ENCODE data around the gene ARHGAP25. TPM values are rescaled to one million over a fixed set of nuclear protein-coding genes. Genes with fewer than 3 reads are reported as not detected.

ARHGAP25 gene
- total and polyA plus RNA-seq, 9 donors = 2.6 to 4.2 (median 3.1) TPM

- Histone ChIP-seq H3K4me3 (ENCODE audit: low read length) (no peak overlapping the region), H3K9me3 (replicated peaks; ENCODE audit: control insufficient read depth, low read depth, low read length) (no peaks in the 10 kb centered on the region), H3K4me1 (ENCODE audit: control insufficient read depth, insufficient read depth, low read length) (peaks cover 28% of the 10 kb centered on the region), H3K27ac (ENCODE audit: low read length) (no peak overlapping the region), H3K27me3 (ENCODE audit: control insufficient read depth, insufficient read depth, low read length) (no peaks in the 10 kb centered on the region), H3K36me3 (ENCODE audit: control insufficient read depth, insufficient read depth, low read length) (peaks cover 5% of the 10 kb centered on the region)
- no peak for DNase-seq
- WGBS (ENCODE audit: insufficient coverage) = 86% methylated on average over 5 of the region's 5 CpGs
Observed at GRCh38 chr2:68825866-68826265, 91.3 kb downstream of the ARHGAP25 start.

DNA sequence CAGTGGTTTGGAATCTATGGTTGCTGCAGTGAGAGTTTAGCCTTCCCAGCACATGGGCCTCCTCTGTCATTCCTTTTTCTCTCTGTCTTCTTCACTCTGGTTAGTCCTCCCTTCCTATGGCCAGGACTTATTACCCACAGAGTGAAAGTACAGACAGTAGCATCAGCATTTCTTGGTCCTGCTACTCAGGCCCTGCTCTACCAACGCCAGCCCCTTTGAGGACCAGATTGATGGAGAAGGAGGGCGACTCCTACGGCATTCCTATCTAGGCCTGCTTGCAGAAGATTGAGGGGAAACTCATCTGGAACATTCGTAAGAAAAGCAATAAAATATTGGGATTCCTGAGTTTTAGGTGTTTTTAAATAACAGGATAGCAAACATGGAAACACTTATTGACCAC is 93.1 kb downstream of the ARHGAP25 start:
- WGBS (ENCODE audit: insufficient coverage) = 94% methylated on average over 3 of the region's 4 CpGs
- peaks cover 2% of the 10 kb centered on the region for H3K36me3 ChIP-seq (ENCODE audit: control insufficient read depth, insufficient read depth, low read length)
- no peaks in the 10 kb centered on the region for H3K9me3 ChIP-seq (replicated peaks; ENCODE audit: control insufficient read depth, low read depth, low read length)
- no peak for DNase-seq
- H3K4me3 ChIP-seq (ENCODE audit: low read length) = no peak overlapping the region
- peaks cover 42% of the 10 kb centered on the region for H3K4me1 ChIP-seq (ENCODE audit: control insufficient read depth, insufficient read depth, low read length)
- H3K27ac ChIP-seq (ENCODE audit: low read length) = no peak overlapping the region
- no peaks in the 10 kb centered on the region for H3K27me3 ChIP-seq (ENCODE audit: control insufficient read depth, insufficient read depth, low read length)

- Histone ChIP-seq H3K4me1 (ENCODE audit: control insufficient read depth, insufficient read depth, low read length) (peaks cover 42% of the 10 kb centered on the region), H3K27ac (ENCODE audit: low read length) (peak overlapping the region; percentile 91), H3K36me3 (ENCODE audit: control insufficient read depth, insufficient read depth, low read length) (no peaks in the 10 kb centered on the region), H3K27me3 (ENCODE audit: control insufficient read depth, insufficient read depth, low read length) (no peaks in the 10 kb centered on the region), H3K9me3 (replicated peaks; ENCODE audit: control insufficient read depth, low read depth, low read length) (no peaks in the 10 kb centered on the region), H3K4me3 (ENCODE audit: low read length) (peak overlapping the region; percentile 26)
- DNase-seq = peak; percentile 96
- 3% methylated on average over 5 of the region's 10 CpGs for WGBS (ENCODE audit: insufficient coverage)
Observed at GRCh38 chr2:68828887-68829708, 94.5 kb downstream of the ARHGAP25 start.

DNA sequence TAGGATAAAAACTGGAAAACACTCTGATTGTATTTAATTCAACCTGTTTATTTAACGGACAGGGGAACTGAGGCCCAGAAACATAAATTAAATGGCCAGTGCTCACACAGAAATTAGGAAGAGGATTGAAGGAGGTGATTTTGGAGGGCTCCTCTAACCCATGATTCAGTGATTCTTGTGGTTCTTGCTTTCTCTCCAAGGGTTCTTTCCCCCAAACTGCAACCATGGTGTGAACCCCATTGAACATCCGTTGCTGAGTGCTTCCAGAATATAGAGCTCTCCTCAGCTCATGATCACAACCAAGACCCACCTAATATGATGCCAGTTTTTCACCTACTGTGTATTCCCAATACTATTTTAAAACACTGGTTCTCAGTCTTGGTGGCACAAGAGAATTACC is 95.1 kb downstream of the ARHGAP25 start:
- no peak overlapping the region for H3K4me3 ChIP-seq (ENCODE audit: low read length)
- H3K27me3 ChIP-seq (ENCODE audit: control insufficient read depth, insufficient read depth, low read length) = no peaks in the 10 kb centered on the region
- H3K4me1 ChIP-seq (ENCODE audit: control insufficient read depth, insufficient read depth, low read length) = peaks cover 41% of the 10 kb centered on the region
- no peaks in the 10 kb centered on the region for H3K36me3 ChIP-seq (ENCODE audit: control insufficient read depth, insufficient read depth, low read length)
- H3K9me3 ChIP-seq (replicated peaks; ENCODE audit: control insufficient read depth, low read depth, low read length) = no peaks in the 10 kb centered on the region
- H3K27ac ChIP-seq (ENCODE audit: low read length) = peak overlapping the region; percentile 91
- WGBS (ENCODE audit: insufficient coverage) = 38% methylated on average over 1 of the region's 2 CpGs
- no peak for DNase-seq

DNA sequence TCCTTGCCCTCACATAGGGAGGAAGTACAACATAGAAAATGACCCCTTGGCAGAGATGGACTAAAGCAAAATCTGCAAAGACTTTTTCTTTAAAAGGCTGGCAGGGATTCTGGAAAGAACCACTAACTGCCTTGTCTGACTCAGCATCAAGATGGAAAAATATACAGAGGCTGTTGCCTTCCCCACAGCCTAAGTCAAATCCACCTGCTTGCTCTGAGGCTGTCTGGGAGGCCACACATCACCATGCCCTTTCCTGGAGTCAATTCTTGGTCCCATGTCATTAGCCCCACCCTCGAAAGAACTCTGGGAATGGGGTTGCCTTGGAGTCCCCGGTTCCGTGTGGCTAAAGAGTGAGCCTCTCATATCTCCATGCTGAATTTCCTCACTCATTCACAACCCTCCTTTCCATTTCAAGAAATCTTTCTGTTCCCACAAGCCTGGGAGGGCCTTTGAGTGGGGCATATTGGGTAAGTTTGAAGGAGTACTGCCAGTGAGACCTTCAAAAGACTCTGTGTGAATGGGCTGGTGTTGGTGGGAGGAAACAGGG is 97.1 kb downstream of the ARHGAP25 start:
- H3K4me3 ChIP-seq (ENCODE audit: low read length) = no peak overlapping the region
- H3K27ac ChIP-seq (ENCODE audit: low read length) = peak overlapping the region; percentile 84
- H3K36me3 ChIP-seq (ENCODE audit: control insufficient read depth, insufficient read depth, low read length) = no peaks in the 10 kb centered on the region
- 80% methylated on average over 3 of the region's 3 CpGs for WGBS (ENCODE audit: insufficient coverage)
- H3K4me1 ChIP-seq (ENCODE audit: control insufficient read depth, insufficient read depth, low read length) = peaks cover 38% of the 10 kb centered on the region
- no peaks in the 10 kb centered on the region for H3K9me3 ChIP-seq (replicated peaks; ENCODE audit: control insufficient read depth, low read depth, low read length)
- DNase-seq = peak; percentile 85
- H3K27me3 ChIP-seq (ENCODE audit: control insufficient read depth, insufficient read depth, low read length) = peaks cover 2% of the 10 kb centered on the region

GRCh38 chr2:68832233-68832869 is 97.7 kb downstream of the ARHGAP25 start:
- Histone ChIP-seq H3K27ac (ENCODE audit: low read length) (peak overlapping the region; percentile 84), H3K36me3 (ENCODE audit: control insufficient read depth, insufficient read depth, low read length) (no peaks in the 10 kb centered on the region), H3K9me3 (replicated peaks; ENCODE audit: control insufficient read depth, low read depth, low read length) (no peaks in the 10 kb centered on the region), H3K27me3 (ENCODE audit: control insufficient read depth, insufficient read depth, low read length) (peaks cover 2% of the 10 kb centered on the region), H3K4me1 (ENCODE audit: control insufficient read depth, insufficient read depth, low read length) (peaks cover 38% of the 10 kb centered on the region), H3K4me3 (ENCODE audit: low read length) (no peak overlapping the region)
- DNase-seq = peak; percentile 87
- 32% methylated on average over 4 of the region's 8 CpGs for WGBS (ENCODE audit: insufficient coverage)

GRCh38 chr2:68833162-68833561 is 98.6 kb downstream of the ARHGAP25 start:
- Histone ChIP-seq H3K4me3 (ENCODE audit: low read length) (no peak overlapping the region), H3K36me3 (ENCODE audit: control insufficient read depth, insufficient read depth, low read length) (no peaks in the 10 kb centered on the region), H3K27ac (ENCODE audit: low read length) (peak overlapping the region; percentile 84), H3K9me3 (replicated peaks; ENCODE audit: control insufficient read depth, low read depth, low read length) (no peaks in the 10 kb centered on the region), H3K4me1 (ENCODE audit: control insufficient read depth, insufficient read depth, low read length) (peaks cover 31% of the 10 kb centered on the region), H3K27me3 (ENCODE audit: control insufficient read depth, insufficient read depth, low read length) (peaks cover 2% of the 10 kb centered on the region)
- DNase-seq = no peak
- WGBS (ENCODE audit: insufficient coverage) = no CpG with 5 or more reads among the region's 2 CpGs

- peak; percentile 52 for DNase-seq
- Histone ChIP-seq H3K4me1 (ENCODE audit: control insufficient read depth, insufficient read depth, low read length) (peaks cover 14% of the 10 kb centered on the region), H3K9me3 (replicated peaks; ENCODE audit: control insufficient read depth, low read depth, low read length) (no peaks in the 10 kb centered on the region), H3K36me3 (ENCODE audit: control insufficient read depth, insufficient read depth, low read length) (no peaks in the 10 kb centered on the region), H3K4me3 (ENCODE audit: low read length) (no peak overlapping the region), H3K27me3 (ENCODE audit: control insufficient read depth, insufficient read depth, low read length) (peaks cover 2% of the 10 kb centered on the region), H3K27ac (ENCODE audit: low read length) (no peak overlapping the region)
- 62% methylated on average over 6 of the region's 6 CpGs for WGBS (ENCODE audit: insufficient coverage)
Observed at GRCh38 chr2:68834737-68835376, 100.2 kb downstream of the ARHGAP25 start.

GRCh38 chr2:68835621-68836020 is 101.0 kb downstream of the ARHGAP25 start:
- no peak overlapping the region for H3K27ac ChIP-seq (ENCODE audit: low read length)
- 100% methylated on average over 1 of the region's 1 CpG for WGBS (ENCODE audit: insufficient coverage)
- DNase-seq = peak; percentile 63
- H3K27me3 ChIP-seq (ENCODE audit: control insufficient read depth, insufficient read depth, low read length) = peaks cover 2% of the 10 kb centered on the region
- no peaks in the 10 kb centered on the region for H3K36me3 ChIP-seq (ENCODE audit: control insufficient read depth, insufficient read depth, low read length)
- H3K4me1 ChIP-seq (ENCODE audit: control insufficient read depth, insufficient read depth, low read length) = peaks cover 14% of the 10 kb centered on the region
- H3K9me3 ChIP-seq (replicated peaks; ENCODE audit: control insufficient read depth, low read depth, low read length) = no peaks in the 10 kb centered on the region
- H3K4me3 ChIP-seq (ENCODE audit: low read length) = no peak overlapping the region

All from muscle of leg (tissue), 11 donors.